Measurements from ENCODE around the gene STAT3.

- TF ChIP-seq POLR2A (IDR thresholded peaks at IDR 0.05; ENCODE audit: low read depth, low read length), result no peak
- TF ChIP-seq CTCF (IDR thresholded peaks at IDR 0.05; ENCODE audit: extremely low read depth in 1 of 2, insufficient read depth in 1 of 2, low read depth in 1 of 2, low read length in 2 of 2), result no peak
Measured at GRCh38 chr17:42378359-42378958, 9.8 kb downstream of the STAT3 start.
